Esophagus muscularis mucosa (tissue), 4 donors: ENCODE results near the gene RAB3A. TPM values are rescaled to one million over a fixed set of nuclear protein-coding genes. Genes with fewer than 3 reads are reported as not detected.

Experiments
- DNase-seq: peaks from one replicate; pipeline ENCODE4 v3.0.0-alpha.2; 2017; ENCODE audit errors: extremely low spot score
- H3K27ac ChIP-seq, 4 donors: fragments of 200-600 bp; sonication (generic); replicated peaks in 1 of 4; 1 replicate in 3 of 4; 2 replicates in 1 of 4; pipeline ENCODE4 v1.5.1; 2016 to 2019; ENCODE audit warnings: mild to moderate bottlenecking in 1 of 4
- H3K27me3 ChIP-seq, 4 donors: fragments of 200-600 bp; sonication (generic); one replicate each; pipeline versions ENCODE4 v1.5.1 to v1.6.0; 2016 to 2019
- H3K36me3 ChIP-seq, 4 donors: fragments of 200-600 bp; sonication (generic); one replicate each; pipeline ENCODE4 v1.5.1; 2016 to 2019
- H3K4me1 ChIP-seq, 4 donors: fragments of 200-600 bp; sonication (generic); one replicate each; pipeline ENCODE4 v1.5.1; 2016 to 2019
- H3K4me3 ChIP-seq, 4 donors: fragments of 200-600 bp; sonication (generic); 1 replicate in 2 of 4; 2 replicates in 2 of 4; pipeline ENCODE4 v1.5.1; 2016 to 2019; ENCODE audit warnings: mild to moderate bottlenecking in 4 of 4, moderate library complexity in 1 of 4
- H3K9me3 ChIP-seq, 4 donors: fragments of 200-600 bp; sonication (generic); 1 replicate in 3 of 4; 2 replicates in 1 of 4; pipeline ENCODE4 v1.5.1; 2016 to 2019
- CTCF ChIP-seq, 3 experiments: fragments of 200-600 bp in 2 of 3; fragments of 450-650 bp in 1 of 3; sonication (generic) in 2 of 3; IDR thresholded peaks; one replicate each; pipeline ENCODE4 v1.5.1; 2017 to 2019; ENCODE audit warnings: antibody characterized with exemption in 3 of 3, mild to moderate bottlenecking in 2 of 3, moderate library complexity in 1 of 3
- EP300 ChIP-seq: sonication (generic); formaldehyde crosslinking; IDR thresholded peaks from one replicate; pipeline ENCODE4 v1.6.1; 2017; ENCODE audit warnings: antibody characterized with exemption
- POLR2A ChIP-seq: fragments of 450-650 bp; IDR thresholded peaks from one replicate; pipeline ENCODE4 v1.6.1; 2017; ENCODE audit warnings: antibody characterized with exemption, moderate library complexity, mild to moderate bottlenecking, low read depth
- POLR2AphosphoS5 ChIP-seq, 2 donors: sonication (generic); formaldehyde crosslinking; IDR thresholded peaks; one replicate each; pipeline ENCODE4 v1.6.1; 2017; ENCODE audit warnings: antibody characterized with exemption in 2 of 2
- WGBS: methylation state at CpG from one replicate; pipeline ENCODE4 v1.1.5; 2018; 5-methylcytosine and 5-hydroxymethylcytosine counted together
- intact Hi-C: fragments of 100-400 bp; cut with DNase I; formaldehyde crosslinking; loops from one replicate; pipeline ENCODE4 v1.15.1; 2023
- total RNA-seq, 4 donors: library from RNA; depleted of rRNA; stranded (reverse); fragments of >200 nt; gene quantifications; one replicate each; pipeline versions ENCODE4 v1.1.0 to v1.2.1, GENCODE V29; 2016

Gene RAB3A
- total RNA-seq, 4 donors from 2014 or later = 1.7 to 2.5 (median 1.9) TPM

- 86% methylated on average over 18 of the region's 18 CpGs for WGBS
- TF ChIP-seq POLR2A (no peak), POLR2AphosphoS5 (IDR thresholded peaks at IDR 0.05) (no peak), CTCF (IDR thresholded peaks at IDR 0.05) (no peak)
- intact Hi-C loops = no loop called here
- Histone ChIP-seq H3K4me1 (peaks cover 13 to 28% (median 26%) of the 10 kb centered on the region in 4 donors), H3K27ac (peak overlapping the region in 1 of 4 donors; percentile 90), H3K36me3 (peaks cover 14 to 60% (median 48%) of the 10 kb centered on the region in 4 donors), H3K9me3 (no peaks in the 10 kb centered on the region), H3K27me3 (no peaks in the 10 kb centered on the region), H3K4me3 (no peak overlapping the region)
- no peak for DNase-seq
Measured at GRCh38 chr19:18197306-18197705, 6.5 kb downstream of the RAB3A start.

- no peak overlapping the region for H3K4me3 ChIP-seq
- DNase-seq = no peak
- peaks cover 14 to 53% (median 48%) of the 10 kb centered on the region in 4 donors for H3K36me3 ChIP-seq
- TF ChIP-seq POLR2AphosphoS5 (IDR thresholded peaks at IDR 0.05) = no peak
- TF ChIP-seq CTCF (IDR thresholded peaks at IDR 0.05) = no peak
- no peak for TF ChIP-seq EP300
- no peak for TF ChIP-seq POLR2A
- peak overlapping the region in 3 of 4 donors; percentile 27 to 96 (median 90) for H3K27ac ChIP-seq
- H3K4me1 ChIP-seq = peaks cover 18 to 36% (median 28%) of the 10 kb centered on the region in 4 donors
- intact Hi-C loops = no loop called here
- 83% methylated on average over 7 of the region's 7 CpGs for WGBS
- no peaks in the 10 kb centered on the region for H3K9me3 ChIP-seq
- H3K27me3 ChIP-seq = no peaks in the 10 kb centered on the region
Measured at GRCh38 chr19:18196511-18196845, 7.4 kb downstream of the RAB3A start.

GRCh38 chr19:18194554-18195238 lies 9.1 kb downstream of the RAB3A start:
- H3K4me1 ChIP-seq = peaks cover 19 to 37% (median 31%) of the 10 kb centered on the region in 4 donors
- TF ChIP-seq EP300 (no peak), POLR2AphosphoS5 (IDR thresholded peaks at IDR 0.05) (peak; percentile 50 to 54)
- peak overlapping the region; percentile 66 to 87 (median 78) for H3K4me3 ChIP-seq
- 30% methylated on average over 20 of the region's 27 CpGs for WGBS
- no peaks in the 10 kb centered on the region for H3K27me3 ChIP-seq
- no peak for DNase-seq
- intact Hi-C loops = no loop called here
- peak overlapping the region; percentile 90 to 97 (median 96) for H3K27ac ChIP-seq
- H3K36me3 ChIP-seq = peaks cover 12 to 43% (median 39%) of the 10 kb centered on the region in 4 donors
- no peaks in the 10 kb centered on the region for H3K9me3 ChIP-seq

- H3K27ac ChIP-seq = peak overlapping the region; percentile 90 to 97 (median 96)
- H3K36me3 ChIP-seq = peaks cover 10 to 38% (median 33%) of the 10 kb centered on the region in 4 donors
- TF ChIP-seq POLR2A = no peak
- TF ChIP-seq POLR2AphosphoS5 (IDR thresholded peaks at IDR 0.05) = no peak
- no peak for TF ChIP-seq EP300
- no peak for TF ChIP-seq CTCF (IDR thresholded peaks at IDR 0.05)
- intact Hi-C loops = no loop called here
- no peak for DNase-seq
- H3K27me3 ChIP-seq = no peaks in the 10 kb centered on the region
- peak overlapping the region; percentile 66 to 87 (median 78) for H3K4me3 ChIP-seq
- 45% methylated on average over 11 of the region's 12 CpGs for WGBS
- peaks cover 19 to 37% (median 31%) of the 10 kb centered on the region in 4 donors for H3K4me1 ChIP-seq
- H3K9me3 ChIP-seq = no peaks in the 10 kb centered on the region
Measured at GRCh38 chr19:18194181-18194530, 9.7 kb downstream of the RAB3A start.

GRCh38 chr19:18193388-18194180 lies 10.3 kb downstream of the RAB3A start:
- Histone ChIP-seq H3K4me1 (peaks cover 19 to 37% (median 31%) of the 10 kb centered on the region in 4 donors), H3K27ac (peak overlapping the region; percentile 90 to 97 (median 96)), H3K9me3 (no peaks in the 10 kb centered on the region), H3K36me3 (peaks cover 10 to 32% (median 28%) of the 10 kb centered on the region in 4 donors), H3K27me3 (no peaks in the 10 kb centered on the region), H3K4me3 (peak overlapping the region; percentile 66 to 87 (median 78))
- TF ChIP-seq POLR2AphosphoS5 (IDR thresholded peaks at IDR 0.05) = no peak
- TF ChIP-seq CTCF (IDR thresholded peaks at IDR 0.05) = no peak
- no peak for TF ChIP-seq EP300
- no peak for TF ChIP-seq POLR2A
- 3% methylated on average over 21 of the region's 46 CpGs for WGBS
- intact Hi-C loops = no loop called here
- no peak for DNase-seq
